Urothelium cell line (cell line): ENCODE measurements around the gene TMEM35B.
"Not testable (repeated sequence)": the region's sequence is repeated elsewhere in the genome, so short reads cannot be mapped to it uniquely, and the experiment has no call there.

ENCODE experiments used
- DNase-seq: peaks from one replicate; pipeline ENCODE4 v3.0.0; 2011; ENCODE audit warnings: low spot score, mixed read lengths
- FAIRE-seq: peaks from 2 replicates; lab custom pipeline; 2011; peaks lifted over from hg19 to GRCh38; lab: Jason Lieb, UNC

Gene TMEM35B

GRCh38 chr1:34984793-34985608, at the start of gene TMEM35B:
Gene TMEM35B (minus strand): TSS chr1:34985347. CDS start chr1:34985305, 42 bp downstream.
- FAIRE-seq (no peak), DNase-seq (peak; percentile 81)

DNA sequence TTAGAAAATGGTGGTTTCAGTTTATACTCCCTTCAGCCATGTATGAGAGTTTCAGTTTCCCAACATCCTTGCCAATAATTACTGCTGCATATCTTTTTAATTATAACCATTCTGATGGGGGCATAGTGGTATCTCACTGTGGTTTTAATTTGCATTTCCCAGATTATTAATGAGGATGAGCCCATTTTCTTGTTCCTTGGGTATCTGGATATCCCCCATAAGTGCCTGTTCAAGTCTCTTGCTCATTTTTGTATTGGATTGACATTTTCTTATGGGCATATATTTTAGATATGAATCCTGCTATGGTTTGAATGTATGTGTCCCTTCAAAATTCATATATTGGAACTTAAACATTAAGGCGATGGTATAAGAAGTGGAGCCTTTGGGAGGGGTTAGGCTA, 48.2 kb upstream of the TMEM35B start:
- DNase-seq = no peak
- FAIRE-seq = no peak

DNA sequence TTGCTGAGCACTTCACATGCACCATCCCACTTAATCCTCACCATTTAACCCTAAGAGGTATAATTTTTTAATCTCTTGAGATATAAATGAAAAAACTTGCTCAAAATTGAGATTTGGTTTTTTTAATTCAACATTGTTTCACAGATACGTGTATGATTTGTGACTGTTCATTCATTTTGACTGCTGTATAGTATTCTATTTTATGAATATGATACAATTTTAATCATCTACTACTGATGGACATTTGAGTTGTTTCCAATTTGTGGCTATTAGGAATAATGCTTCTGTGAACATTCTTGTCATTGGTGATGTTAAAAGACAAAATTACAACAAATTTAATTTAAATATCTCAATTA, 47.2 kb upstream of the TMEM35B start:
- no peak for DNase-seq
- FAIRE-seq = no peak

GRCh38 chr1:35030756-35031446, 45.8 kb upstream of the TMEM35B start:
- FAIRE-seq = no peak
- DNase-seq = peak; percentile 36

GRCh38 chr1:35030338-35030737, 45.2 kb upstream of the TMEM35B start:
- no peak for FAIRE-seq

GRCh38 chr1:35029761-35030160, 44.6 kb upstream of the TMEM35B start:
- DNase-seq = no peak
- FAIRE-seq = no peak

More at GRCh38 chr1:35030338-35030737, 45.2 kb upstream of the TMEM35B start:
- DNase-seq = no peak

DNA sequence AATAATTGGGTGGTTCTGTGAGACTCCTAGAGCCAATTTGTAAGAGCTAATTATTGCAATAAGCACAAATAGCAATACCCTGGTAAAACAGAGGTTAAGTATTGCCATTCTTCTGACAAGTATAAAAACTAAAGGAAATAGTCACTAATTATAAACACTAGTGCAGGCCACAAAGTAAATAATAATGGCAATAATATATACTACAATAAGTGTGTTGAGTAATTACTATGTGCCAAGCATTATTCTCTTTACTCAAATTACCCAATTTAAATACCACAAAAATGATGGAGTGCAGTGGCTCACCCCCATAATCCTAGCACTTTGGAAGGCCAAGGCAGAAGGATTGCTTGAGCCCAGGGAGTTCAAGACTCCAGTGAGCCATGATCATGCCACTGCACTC, 31.3 kb upstream of the TMEM35B start:
- DNase-seq (no peak), FAIRE-seq (no peak)

GRCh38 chr1:35014486-35014885, 29.3 kb upstream of the TMEM35B start:
- FAIRE-seq (no peak), DNase-seq (no peak)

DNA sequence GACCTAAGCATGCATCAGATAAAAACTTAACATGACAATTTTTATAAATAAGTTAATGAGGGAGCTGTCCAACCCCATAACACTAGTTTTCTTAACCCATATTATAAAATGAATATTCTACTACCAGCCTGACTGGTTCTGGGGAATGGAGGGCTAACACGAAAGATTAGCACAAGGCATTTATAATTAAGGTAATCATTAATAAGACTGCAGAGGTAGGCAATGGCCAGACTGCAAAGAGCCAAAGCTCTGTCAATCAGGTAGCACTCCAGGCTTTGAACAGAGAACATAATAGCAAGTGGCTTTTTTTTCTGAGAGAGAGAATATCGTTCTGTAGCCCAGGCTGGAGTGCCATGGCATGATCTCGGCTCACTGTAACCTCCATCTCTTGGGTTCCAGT, 20.6 kb upstream of the TMEM35B start:
- DNase-seq (no peak), FAIRE-seq (no peak)

DNA sequence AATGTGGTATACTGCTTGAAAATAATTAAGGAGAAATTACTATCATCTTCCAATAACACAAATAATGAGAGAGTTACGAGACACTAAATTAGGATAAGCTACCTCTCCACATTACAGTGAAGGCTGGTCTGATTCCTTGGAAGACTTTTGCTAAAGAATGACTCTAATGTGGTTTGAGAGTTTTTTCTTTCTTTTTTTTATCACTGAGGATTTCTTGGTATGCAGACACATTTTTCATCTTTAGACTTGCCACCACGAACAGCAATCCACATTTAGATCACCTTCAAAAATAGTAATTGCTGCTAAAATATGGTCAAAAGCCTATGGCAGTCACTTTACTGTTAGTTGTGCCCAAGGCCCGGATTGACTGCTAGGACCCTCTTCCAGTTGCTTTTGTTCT, 16.6 kb upstream of the TMEM35B start:
- no peak for DNase-seq
- FAIRE-seq = no peak

DNA sequence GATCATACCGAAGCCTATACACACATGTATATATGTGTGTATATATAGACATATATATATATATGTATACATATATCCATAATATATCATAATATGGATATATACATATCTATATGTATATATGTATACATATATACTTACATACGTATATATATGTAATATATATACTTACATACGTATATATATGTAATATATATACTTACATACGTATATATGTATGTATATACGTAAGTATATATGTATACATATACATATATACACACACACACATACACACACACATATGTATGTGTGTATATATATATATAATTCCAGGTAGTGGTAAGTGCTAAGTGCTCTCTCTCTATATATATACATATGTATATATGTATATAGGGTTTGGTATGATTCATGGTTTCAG, 9.7 kb upstream of the TMEM35B start:
- no peak for FAIRE-seq
- no peak for DNase-seq

- DNase-seq = no peak
- no peak for FAIRE-seq
These were observed 3.4 kb upstream of the TMEM35B start for GRCh38 chr1:34988581-34988980.

DNA sequence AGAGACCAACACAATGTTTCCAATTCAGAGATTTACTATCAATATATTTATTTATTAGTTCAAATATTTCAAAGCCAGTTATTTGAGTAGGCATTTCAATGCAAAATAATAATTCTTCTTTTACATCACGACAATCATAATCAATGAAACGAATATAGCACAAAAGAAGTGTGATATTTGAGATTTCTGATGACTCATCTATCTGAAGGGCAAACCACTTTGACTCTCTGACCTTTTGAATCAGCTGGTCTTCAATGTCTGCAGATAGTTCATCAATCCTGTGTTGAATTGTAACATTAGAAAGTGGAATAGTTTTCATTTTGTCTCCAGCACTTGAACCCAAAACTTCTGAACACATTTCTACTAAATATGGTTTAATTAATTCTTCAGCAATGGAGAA, 3.0 kb upstream of the TMEM35B start:
- DNase-seq (no peak), FAIRE-seq (no peak)

GRCh38 chr1:34987018-34987417, 1.9 kb upstream of the TMEM35B start:
- FAIRE-seq (no peak), DNase-seq (no peak)

- not testable (repeated sequence) for DNase-seq, FAIRE-seq
These were observed 410 bp upstream of the TMEM35B start for GRCh38 chr1:34985609-34985904.

GRCh38 chr1:34984435-34984792, 733 bp downstream of the TMEM35B start:
- FAIRE-seq = no peak
- DNase-seq = no peak

GRCh38 chr1:34983700-34984355, 1.3 kb downstream of the TMEM35B start:
- FAIRE-seq = no peak
- DNase-seq = peak; percentile 36

DNA sequence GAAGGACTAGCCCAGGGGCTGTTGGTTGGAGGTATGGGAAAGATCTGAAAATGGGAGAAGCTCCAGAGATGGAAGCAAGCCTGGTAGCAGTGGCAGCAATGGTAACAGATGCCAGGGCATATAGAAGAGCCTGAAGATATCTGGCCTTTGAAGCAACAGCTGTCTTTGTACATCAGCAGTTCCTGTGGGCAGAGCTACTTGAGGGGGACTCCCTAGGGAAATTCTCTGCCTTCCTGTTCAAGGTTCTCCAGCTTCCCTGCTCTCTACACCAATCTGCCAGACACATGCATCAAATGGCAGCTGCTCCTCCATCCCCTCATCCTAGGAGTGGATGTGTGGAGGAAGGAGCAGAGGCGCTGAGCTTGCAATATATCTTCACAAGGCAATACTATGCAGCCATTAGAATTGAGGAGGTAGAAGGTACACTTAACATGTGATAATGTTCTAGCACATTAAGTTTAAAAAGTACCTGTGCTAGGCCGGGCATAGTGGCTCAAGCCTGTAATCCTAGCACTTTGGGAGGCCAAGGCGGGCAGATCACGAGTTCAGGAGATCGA, 2.2 kb downstream of the TMEM35B start:
- FAIRE-seq (no peak), DNase-seq (no peak)

- FAIRE-seq = no peak
- DNase-seq = no peak
These were observed 4.4 kb downstream of the TMEM35B start for GRCh38 chr1:34980715-34981114.

DNA sequence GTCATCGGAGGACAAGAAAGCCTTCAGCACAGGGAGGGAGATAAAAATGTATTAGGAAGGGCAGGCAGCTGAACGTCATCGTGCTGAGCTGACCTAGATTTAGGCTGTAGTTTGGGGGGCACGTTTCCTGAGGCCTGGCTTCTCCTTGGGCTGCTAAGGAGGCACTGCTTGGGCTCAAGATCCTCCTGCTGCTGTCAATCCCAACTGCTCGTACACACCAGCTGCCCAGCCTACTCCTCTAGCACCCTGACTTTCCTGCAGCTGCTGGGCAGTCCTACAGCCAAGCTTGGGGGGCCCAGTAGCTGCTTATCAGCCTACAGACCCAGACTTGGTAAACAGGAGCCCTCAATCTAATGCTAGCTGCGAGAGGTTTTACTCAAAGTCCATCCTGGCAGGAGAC, 6.2 kb downstream of the TMEM35B start:
- FAIRE-seq (no peak), DNase-seq (no peak)

- FAIRE-seq (no peak), DNase-seq (no peak)
These were observed 7.3 kb downstream of the TMEM35B start for GRCh38 chr1:34977858-34978257.

DNA sequence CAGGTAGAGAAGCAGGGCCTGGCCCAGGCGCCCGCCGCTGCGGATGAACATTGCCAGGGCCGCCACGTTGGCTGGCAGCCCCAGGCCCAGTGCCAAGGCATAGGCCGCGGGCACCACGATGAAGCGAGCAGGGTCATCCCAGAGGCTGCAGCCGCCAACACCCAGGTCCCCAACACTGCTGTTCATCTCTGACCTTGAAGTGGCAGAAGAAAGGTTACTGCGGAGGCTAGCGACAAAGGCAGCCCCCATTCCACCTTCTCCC, 8.0 kb downstream of the TMEM35B start:
- DNase-seq (no peak), FAIRE-seq (no peak)
